Stimulated activated CD4-positive, alpha-beta T cell treated with anti-CD3 and anti-CD28 coated beads, Interleukin-4, amount 100 ng/mL, for 4 hours (primary cell): ENCODE data around the gene OXA1L.
A peak's percentile ranks its signal among the peaks of the same experiment; 100 is the strongest.
"Not testable (repeated sequence)": the region's sequence is repeated elsewhere in the genome, so short reads cannot be mapped to it uniquely, and the experiment has no call there.

Experiments
- DNase-seq, 2 experiments: peaks; one replicate each; pipeline ENCODE4 v3.0.0-alpha.2; 2020

Gene OXA1L

GRCh38 chr14:22766457-22767322, at the start of gene OXA1L:
Gene OXA1L (plus strand): TSS chr14:22766688. CDS start chr14:22766702, 14 bp downstream.
- DNase-seq: peak; percentile 87 to 97

- no peak for DNase-seq
These were observed 48.4 kb upstream of the OXA1L start for GRCh38 chr14:22718091-22718490.

GRCh38 chr14:22721213-22721612, 45.3 kb upstream of the OXA1L start:
- DNase-seq: no peak

GRCh38 chr14:22723815-22724214, 42.7 kb upstream of the OXA1L start:
- DNase-seq: no peak

GRCh38 chr14:22724847-22725246, 41.6 kb upstream of the OXA1L start:
- not testable (repeated sequence) for DNase-seq

GRCh38 chr14:22725374-22725773, 41.1 kb upstream of the OXA1L start:
- DNase-seq: not testable (repeated sequence)

GRCh38 chr14:22726012-22726411, 40.5 kb upstream of the OXA1L start:
- no peak for DNase-seq

GRCh38 chr14:22732062-22732461, 34.4 kb upstream of the OXA1L start:
- DNase-seq: not testable (repeated sequence)

- DNase-seq: no peak
These were observed 32.7 kb upstream of the OXA1L start for GRCh38 chr14:22733829-22734228.

- DNase-seq: no peak
These were observed 31.4 kb upstream of the OXA1L start for GRCh38 chr14:22735096-22735495.

- DNase-seq: not testable (repeated sequence)
These were observed 30.1 kb upstream of the OXA1L start for GRCh38 chr14:22736384-22736783.

GRCh38 chr14:22737052-22737451, 29.4 kb upstream of the OXA1L start:
- DNase-seq: no peak

- DNase-seq: no peak
These were observed 27.1 kb upstream of the OXA1L start for GRCh38 chr14:22739423-22739822.

- no peak for DNase-seq
These were observed 26.5 kb upstream of the OXA1L start for GRCh38 chr14:22740020-22740419.

- DNase-seq: no peak
These were observed 18.7 kb upstream of the OXA1L start for GRCh38 chr14:22747769-22748168.

GRCh38 chr14:22748206-22748605, 18.3 kb upstream of the OXA1L start:
- DNase-seq: no peak

GRCh38 chr14:22748631-22749068, 17.8 kb upstream of the OXA1L start:
- DNase-seq: no peak

- DNase-seq: no peak
These were observed 14.1 kb upstream of the OXA1L start for GRCh38 chr14:22752422-22752821.

- no peak for DNase-seq
These were observed 12.9 kb upstream of the OXA1L start for GRCh38 chr14:22753586-22753985.

- DNase-seq: not testable (repeated sequence)
These were observed 8.4 kb upstream of the OXA1L start for GRCh38 chr14:22757972-22758650.

- DNase-seq: no peak
These were observed 4.8 kb upstream of the OXA1L start for GRCh38 chr14:22761734-22762133.

- DNase-seq: no peak
These were observed 2.1 kb upstream of the OXA1L start for GRCh38 chr14:22764382-22764781.

GRCh38 chr14:22767323-22767589, 768 bp downstream of the OXA1L start:
- DNase-seq: peak in 1 of 2 experiments; percentile 7

- no peak for DNase-seq
These were observed 2.5 kb downstream of the OXA1L start for GRCh38 chr14:22768947-22769346.
